Rectal smooth muscle tissue (tissue), 1 donor: Measurements from ENCODE around the gene TRPV3.
A peak's percentile ranks its signal among the peaks of the same experiment; 100 is the strongest.
"Not testable (repeated sequence)": the region's sequence is repeated elsewhere in the genome, so short reads cannot be mapped to it uniquely, and the experiment has no call there.

Experiments
- H3K27ac ChIP-seq: one replicate; pipeline ENCODE4 v1.7.0; 2013; ENCODE audit warnings: low read depth, low read length, inconsistent platforms
- H3K27me3 ChIP-seq: one replicate; pipeline ENCODE4 v1.7.0; 2013; ENCODE audit warnings: low read length; ENCODE audit not compliant: control insufficient read depth, insufficient read depth
- H3K36me3 ChIP-seq: one replicate; pipeline ENCODE4 v1.7.0; 2013; ENCODE audit warnings: low read length; ENCODE audit not compliant: control insufficient read depth, insufficient read depth
- H3K4me1 ChIP-seq: one replicate; pipeline ENCODE4 v1.7.0; 2013; ENCODE audit warnings: low read length; ENCODE audit not compliant: control insufficient read depth, insufficient read depth
- H3K4me3 ChIP-seq: one replicate; pipeline ENCODE4 v1.7.0; 2013; ENCODE audit warnings: low read length
- H3K9ac ChIP-seq: one replicate; pipeline ENCODE4 v1.7.0; 2013; ENCODE audit warnings: low read length

Gene TRPV3

GRCh38 chr17:3527468-3527867 is 30.1 kb downstream of the TRPV3 start:
- H3K9ac ChIP-seq = no peak overlapping the region
- H3K27me3 ChIP-seq = no peaks in the 10 kb centered on the region
- H3K4me3 ChIP-seq = no peak overlapping the region
- no peak overlapping the region for H3K27ac ChIP-seq
- no peaks in the 10 kb centered on the region for H3K4me1 ChIP-seq
- H3K36me3 ChIP-seq = no peaks in the 10 kb centered on the region

- H3K27me3 ChIP-seq = no peaks in the 10 kb centered on the region
- H3K27ac ChIP-seq = no peak overlapping the region
- H3K36me3 ChIP-seq = no peaks in the 10 kb centered on the region
- H3K4me3 ChIP-seq = no peak overlapping the region
- H3K4me1 ChIP-seq = no peaks in the 10 kb centered on the region
- H3K9ac ChIP-seq = no peak overlapping the region
Measured at GRCh38 chr17:3526971-3527370, 30.6 kb downstream of the TRPV3 start.

- no peak overlapping the region for H3K27ac ChIP-seq
- H3K9ac ChIP-seq = no peak overlapping the region
- no peak overlapping the region for H3K4me3 ChIP-seq
- H3K27me3 ChIP-seq = no peaks in the 10 kb centered on the region
- H3K4me1 ChIP-seq = no peaks in the 10 kb centered on the region
- H3K36me3 ChIP-seq = no peaks in the 10 kb centered on the region
Measured at GRCh38 chr17:3526491-3526890, 31.1 kb downstream of the TRPV3 start.

- Histone ChIP-seq H3K9ac (no peak overlapping the region), H3K27ac (no peak overlapping the region), H3K36me3 (no peaks in the 10 kb centered on the region), H3K27me3 (no peaks in the 10 kb centered on the region), H3K4me1 (no peaks in the 10 kb centered on the region), H3K4me3 (no peak overlapping the region)
Measured at GRCh38 chr17:3524024-3524423, 33.6 kb downstream of the TRPV3 start.

GRCh38 chr17:3519472-3519871 is 38.1 kb downstream of the TRPV3 start:
- H3K4me3 ChIP-seq, H3K27me3 ChIP-seq, H3K36me3 ChIP-seq, H3K27ac ChIP-seq, H3K9ac ChIP-seq, H3K4me1 ChIP-seq: not testable (repeated sequence)

GRCh38 chr17:3514873-3515272 is 42.7 kb downstream of the TRPV3 start:
- H3K27me3 ChIP-seq = no peaks in the 10 kb centered on the region
- H3K36me3 ChIP-seq = no peaks in the 10 kb centered on the region
- no peak overlapping the region for H3K27ac ChIP-seq
- H3K4me3 ChIP-seq = no peak overlapping the region
- H3K9ac ChIP-seq = no peak overlapping the region
- H3K4me1 ChIP-seq = peaks cover 7% of the 10 kb centered on the region

- H3K27me3 ChIP-seq, H3K4me1 ChIP-seq, H3K36me3 ChIP-seq, H3K27ac ChIP-seq, H3K4me3 ChIP-seq, H3K9ac ChIP-seq: not testable (repeated sequence)
Measured at GRCh38 chr17:3514167-3514566, 43.4 kb downstream of the TRPV3 start.

GRCh38 chr17:3513305-3514035 is 44.1 kb downstream of the TRPV3 start:
- Histone ChIP-seq H3K4me3 (no peak overlapping the region), H3K27ac (peak overlapping the region; percentile 49), H3K27me3 (no peaks in the 10 kb centered on the region), H3K4me1 (peaks cover 7% of the 10 kb centered on the region), H3K36me3 (no peaks in the 10 kb centered on the region), H3K9ac (no peak overlapping the region)

- Histone ChIP-seq H3K27ac (peak overlapping the region; percentile 55), H3K27me3 (no peaks in the 10 kb centered on the region), H3K4me1 (peaks cover 7% of the 10 kb centered on the region), H3K4me3 (no peak overlapping the region), H3K9ac (no peak overlapping the region), H3K36me3 (no peaks in the 10 kb centered on the region)
Measured at GRCh38 chr17:3512505-3513171, 45.0 kb downstream of the TRPV3 start.

- peak overlapping the region; percentile 55 for H3K27ac ChIP-seq
- no peaks in the 10 kb centered on the region for H3K27me3 ChIP-seq
- H3K4me1 ChIP-seq = peaks cover 7% of the 10 kb centered on the region
- no peak overlapping the region for H3K9ac ChIP-seq
- no peak overlapping the region for H3K4me3 ChIP-seq
- no peaks in the 10 kb centered on the region for H3K36me3 ChIP-seq
Measured at GRCh38 chr17:3511852-3512504, 45.6 kb downstream of the TRPV3 start.

GRCh38 chr17:3510090-3510489 is 47.5 kb downstream of the TRPV3 start:
- no peak overlapping the region for H3K4me3 ChIP-seq
- no peak overlapping the region for H3K27ac ChIP-seq
- H3K9ac ChIP-seq = no peak overlapping the region
- peaks cover 7% of the 10 kb centered on the region for H3K4me1 ChIP-seq
- no peaks in the 10 kb centered on the region for H3K27me3 ChIP-seq
- H3K36me3 ChIP-seq = no peaks in the 10 kb centered on the region

- Histone ChIP-seq H3K27ac (no peak overlapping the region), H3K4me1 (no peaks in the 10 kb centered on the region), H3K27me3 (no peaks in the 10 kb centered on the region), H3K4me3 (no peak overlapping the region), H3K36me3 (no peaks in the 10 kb centered on the region), H3K9ac (no peak overlapping the region)
Measured at GRCh38 chr17:3507869-3508268, 49.7 kb downstream of the TRPV3 start.
